ENCODE results near the gene ARVCF.

The ARVCF gene

DNA sequence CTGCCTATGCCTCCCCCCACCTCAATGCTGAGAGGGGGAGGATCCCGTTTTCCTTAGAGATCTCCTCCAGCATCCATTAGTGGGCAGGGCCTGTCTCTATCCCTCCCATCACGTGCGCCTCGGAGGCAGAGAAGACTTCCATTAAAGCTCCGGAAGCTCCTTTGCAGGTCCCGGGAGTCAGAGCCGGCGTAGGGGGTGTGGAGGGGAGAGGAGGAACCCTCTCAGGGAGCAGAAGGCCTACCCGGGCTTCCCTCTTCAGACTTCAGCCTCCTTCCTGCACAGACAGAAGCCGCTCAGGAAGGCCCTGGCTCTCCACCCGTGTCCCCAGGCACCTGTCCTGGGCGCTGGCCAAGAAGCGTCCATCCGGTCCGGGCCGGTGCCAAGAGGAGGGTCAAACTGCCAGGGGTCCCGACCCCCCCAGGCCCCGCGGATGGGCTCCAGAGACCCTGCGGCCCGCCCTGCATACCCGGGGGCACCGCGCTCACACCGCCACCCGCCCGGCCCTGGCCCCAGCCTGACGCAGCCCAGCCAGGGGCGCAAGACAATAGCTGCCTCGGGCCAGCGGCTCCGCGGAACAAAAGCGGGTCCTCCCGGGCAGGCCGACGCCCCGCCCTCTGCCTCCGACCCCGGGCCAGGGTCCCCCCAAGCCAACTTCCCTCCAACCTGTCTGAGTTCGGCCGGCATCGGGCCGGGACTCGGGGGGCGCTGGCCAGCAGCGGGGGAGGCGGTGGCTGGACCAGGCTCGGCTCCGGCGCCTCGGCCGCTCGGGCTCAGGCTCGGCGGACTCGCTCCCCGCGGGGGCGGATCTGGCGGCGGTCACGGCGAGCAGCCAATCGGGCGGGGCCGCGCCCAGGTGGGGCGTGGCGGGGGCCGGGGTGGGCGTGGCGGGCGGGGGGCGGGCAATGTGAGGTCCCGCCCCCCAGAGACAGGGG lies 29.9 kb downstream of the ARVCF start:
- DNase-seq (ENCODE audit: low spot score): no peak

DNA sequence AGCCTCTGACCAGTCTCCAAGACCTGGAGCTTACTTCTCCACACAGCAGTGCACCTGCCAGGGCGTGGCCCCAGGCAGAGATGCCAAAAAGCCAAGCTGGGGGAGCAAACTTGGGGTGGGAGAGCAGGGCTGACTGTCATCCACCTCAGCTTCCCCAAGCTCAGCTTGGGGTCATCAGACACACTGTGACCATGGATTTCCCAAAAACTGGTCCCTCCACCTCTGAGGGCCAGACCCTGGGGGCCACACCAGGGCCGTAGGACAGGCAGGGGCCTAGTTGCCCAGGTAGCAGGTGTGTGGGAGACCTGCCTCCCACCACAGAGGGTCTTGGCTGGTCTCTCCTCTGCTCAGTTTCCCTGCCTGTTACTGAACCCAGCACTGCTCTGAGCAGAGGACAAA lies 30.6 kb downstream of the ARVCF start:
- no peak for DNase-seq (ENCODE audit: low spot score)

DNA sequence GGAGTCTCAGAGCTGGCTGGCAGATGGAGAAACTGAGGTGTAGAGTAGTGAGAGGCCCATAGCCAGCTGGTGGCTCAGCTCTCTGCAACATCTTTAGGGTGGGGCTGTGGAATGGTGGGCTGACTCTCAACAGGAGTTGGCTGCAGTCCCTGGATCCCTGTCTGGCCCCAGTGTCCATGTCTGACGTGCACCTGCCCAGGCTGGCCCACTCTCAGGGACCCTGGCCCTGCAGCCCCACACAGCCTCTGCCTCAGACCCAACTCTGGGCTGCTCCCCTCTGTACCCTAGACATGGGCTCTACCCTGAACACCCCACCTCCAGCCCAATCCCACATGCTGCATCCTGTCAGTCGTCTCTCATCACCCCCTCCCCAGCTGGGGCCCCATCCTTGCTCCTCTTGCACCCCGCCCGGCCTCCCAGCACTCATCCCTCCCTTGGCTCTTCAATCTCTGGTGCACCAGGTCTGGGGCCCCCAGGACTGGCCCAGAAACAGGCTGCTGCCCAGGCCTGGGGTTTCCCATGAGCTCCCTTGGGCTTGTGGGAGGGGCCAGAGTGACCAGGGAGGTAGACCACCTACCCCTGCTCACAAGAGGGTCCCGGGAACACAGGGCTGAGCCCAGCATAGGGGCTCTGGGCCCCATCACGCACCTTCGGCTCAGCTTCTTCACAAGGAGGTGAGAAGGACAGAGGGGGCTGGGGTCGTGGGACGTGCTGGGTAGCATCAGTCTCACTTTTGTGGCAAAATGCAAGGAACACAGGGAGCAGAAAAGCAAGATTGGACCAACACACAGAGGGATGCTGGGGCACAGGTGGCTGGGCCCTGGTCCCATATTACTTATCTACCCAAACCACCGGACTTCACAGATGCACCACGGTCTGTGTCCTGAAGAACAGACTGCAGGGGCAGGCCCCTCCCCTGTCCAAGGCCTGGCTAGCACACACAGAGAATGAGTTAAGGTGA lies 31.5 kb downstream of the ARVCF start:
- DNase-seq (ENCODE audit: low spot score): no peak

DNA sequence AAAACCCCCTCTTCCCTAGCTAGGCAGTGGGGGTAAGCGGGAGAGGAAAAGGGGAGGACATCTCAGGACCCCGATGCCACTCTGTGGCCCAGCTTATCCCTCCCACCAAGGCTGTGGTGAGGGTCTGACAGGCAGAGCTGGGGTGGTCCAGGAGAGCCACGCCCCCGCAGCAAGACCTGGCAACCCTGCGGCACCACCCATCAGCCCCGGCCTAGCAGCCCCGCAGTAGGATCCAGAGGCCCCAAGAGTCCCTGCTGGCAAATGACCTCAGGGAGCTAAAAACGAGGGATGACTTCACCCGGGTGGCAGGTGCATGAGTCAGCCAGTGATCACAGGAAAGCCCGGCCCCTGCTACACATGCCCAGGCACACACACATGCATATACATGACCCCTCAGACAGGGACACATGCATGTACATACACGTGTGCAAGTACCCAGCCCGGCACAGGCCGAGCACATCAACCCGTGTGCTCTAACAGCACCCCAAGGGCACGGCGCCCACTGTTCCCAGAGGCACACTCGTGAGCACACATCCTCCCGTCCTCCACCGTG lies 32.3 kb downstream of the ARVCF start:
- DNase-seq (ENCODE audit: low spot score): no peak

DNA sequence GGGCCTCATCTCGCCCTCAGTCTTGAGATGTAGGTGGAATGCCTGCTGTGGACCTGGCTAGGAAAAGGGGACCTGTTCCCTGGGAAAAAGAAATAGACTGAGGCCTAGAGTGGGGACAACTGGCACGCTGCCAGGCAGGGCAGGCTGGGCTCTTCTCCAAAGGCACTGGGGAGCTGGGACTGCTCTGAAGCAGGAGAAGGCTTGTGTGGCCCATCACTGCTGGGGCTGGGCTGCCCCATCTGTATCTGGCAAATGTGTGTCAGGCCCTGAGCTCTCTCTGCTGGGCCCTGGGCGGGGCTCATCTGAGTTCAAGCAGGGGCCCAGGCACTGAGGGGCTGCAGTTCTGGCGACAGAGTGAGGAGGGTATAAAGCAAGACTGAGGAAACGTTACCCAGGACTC lies 32.9 kb downstream of the ARVCF start:
- no peak for DNase-seq (ENCODE audit: low spot score)

DNA sequence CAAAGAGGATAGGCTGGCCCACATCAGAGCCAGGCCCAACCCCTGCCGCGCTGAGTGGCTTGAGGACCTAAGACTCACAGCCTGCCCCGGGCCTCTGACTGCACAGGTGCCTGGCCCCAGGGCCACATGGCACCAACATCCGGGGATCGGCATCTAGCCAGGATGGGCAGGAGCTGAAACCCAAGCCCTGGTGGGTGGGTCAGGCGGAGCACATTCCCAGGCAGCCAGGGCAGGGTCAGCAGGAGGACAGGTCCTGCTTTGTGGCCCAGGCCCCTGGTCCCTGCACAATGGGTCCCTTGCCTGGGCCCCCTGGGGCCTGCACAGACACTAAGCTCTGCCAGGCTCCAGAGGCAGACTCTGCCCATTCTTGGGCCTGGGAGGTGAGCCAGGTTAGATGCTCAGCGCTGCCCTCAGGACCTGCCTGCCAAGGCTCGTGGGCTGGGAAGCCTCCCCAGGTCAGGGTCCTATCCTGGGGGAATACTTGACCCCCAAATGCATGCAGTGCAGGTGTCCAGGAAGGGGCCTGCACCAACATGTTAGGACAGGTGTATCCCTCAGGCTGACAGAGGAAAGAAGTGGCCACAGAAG lies 33.5 kb downstream of the ARVCF start:
- DNase-seq (ENCODE audit: low spot score): no peak

DNA sequence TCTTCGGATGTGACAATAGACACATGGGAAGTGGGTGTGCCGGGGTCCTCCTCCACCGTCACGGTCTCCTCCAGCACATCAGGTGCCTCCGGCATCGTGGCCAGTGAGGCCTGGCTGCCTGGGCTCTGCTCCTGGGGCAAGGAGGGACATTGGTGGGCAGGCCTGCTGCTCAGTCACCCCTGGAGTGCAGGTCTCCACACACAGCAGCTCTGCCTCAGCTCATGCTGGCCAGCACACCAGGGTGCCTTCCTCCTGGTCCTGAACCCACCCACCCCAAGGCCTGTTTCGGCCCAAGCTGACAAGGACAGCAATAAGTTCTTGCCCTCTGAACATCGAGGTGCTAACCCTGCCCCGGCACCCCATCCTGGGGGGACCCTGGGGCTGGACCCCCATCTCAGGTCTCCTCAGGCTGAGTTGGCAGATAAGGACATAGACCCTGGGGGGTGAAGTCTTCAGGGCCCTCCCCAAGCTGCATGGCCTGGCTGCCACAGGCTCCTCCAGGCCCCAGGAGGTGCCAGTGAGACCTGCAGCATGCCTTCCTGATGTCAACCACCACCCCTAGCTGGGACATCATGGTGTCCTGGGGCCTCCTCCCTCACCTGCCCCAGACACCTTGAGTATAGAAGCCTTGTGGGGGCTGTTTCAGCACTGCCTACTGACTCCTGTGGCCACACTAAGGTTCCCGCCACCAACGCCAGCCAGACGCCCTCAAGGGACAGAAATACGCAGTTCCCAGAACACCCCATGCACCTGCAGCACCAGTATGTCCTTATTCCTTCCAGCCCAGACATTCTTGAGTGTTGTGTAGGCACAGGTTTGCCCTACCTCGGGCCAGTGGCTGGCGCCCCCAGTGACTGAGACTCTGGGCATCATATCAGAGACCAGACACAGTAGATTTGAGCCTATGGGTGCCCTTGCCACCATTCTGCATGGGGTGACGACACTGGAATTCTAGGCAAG lies 34.4 kb downstream of the ARVCF start:
- no peak for DNase-seq (ENCODE audit: low spot score)

DNA sequence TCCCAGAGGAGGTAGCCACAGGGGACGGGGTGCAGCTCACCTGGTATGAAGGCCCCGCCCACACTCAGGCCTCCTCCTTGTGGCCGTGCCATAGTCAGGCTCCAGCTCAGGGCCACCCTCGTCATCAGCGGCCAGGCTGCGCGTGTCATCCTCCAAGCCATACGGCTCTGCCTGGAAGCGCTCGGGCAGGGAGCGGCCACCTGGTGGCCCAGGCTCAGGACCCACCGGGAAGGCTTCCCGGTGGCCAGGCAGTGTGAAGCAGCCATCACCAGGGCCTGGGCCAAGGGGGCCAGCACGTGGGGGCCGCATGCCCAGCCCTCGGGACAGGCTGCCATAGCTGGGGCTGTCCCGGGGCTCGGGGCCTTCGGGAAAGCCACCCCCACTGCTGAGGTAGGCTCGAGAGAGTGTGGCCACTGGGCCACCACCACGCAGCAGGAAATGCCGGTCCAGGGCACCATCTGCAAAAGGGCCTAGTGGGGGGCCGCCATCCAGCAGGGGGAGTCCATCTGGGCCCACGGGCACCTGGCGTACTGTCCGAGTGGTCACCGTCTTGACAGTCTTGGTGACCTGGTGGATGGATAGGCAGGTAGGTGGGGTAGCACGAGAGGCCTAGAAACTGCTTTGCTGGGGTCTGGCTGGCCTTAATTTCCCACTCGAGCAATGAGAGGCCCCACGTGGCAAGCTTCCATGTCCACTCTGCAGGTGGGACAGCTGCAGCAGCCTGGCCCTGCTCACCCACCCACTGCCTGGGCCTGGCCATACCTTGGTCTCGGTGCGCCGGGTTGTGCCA lies 35.3 kb downstream of the ARVCF start:
- DNase-seq (ENCODE audit: low spot score): no peak

DNA sequence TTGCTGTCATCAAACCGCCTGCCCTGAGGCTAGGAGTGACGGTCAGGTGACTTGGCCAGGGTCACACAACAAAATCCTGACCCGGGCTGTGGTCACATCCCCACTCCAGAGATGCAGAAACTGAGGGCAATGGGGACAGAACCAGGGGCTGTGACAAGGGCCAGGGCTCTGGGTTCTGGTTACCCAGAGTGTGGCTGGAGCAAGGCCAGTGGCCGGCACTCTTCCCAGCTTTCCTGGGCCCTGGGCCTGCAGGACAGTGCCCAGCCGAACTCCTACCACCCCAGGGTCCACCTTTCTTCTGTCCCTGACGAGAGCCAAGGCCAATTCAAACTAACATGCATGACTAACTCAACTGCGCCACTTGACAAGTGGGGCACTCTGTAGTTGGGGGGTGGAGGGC lies 35.9 kb downstream of the ARVCF start:
- no peak for DNase-seq (ENCODE audit: low spot score)

DNA sequence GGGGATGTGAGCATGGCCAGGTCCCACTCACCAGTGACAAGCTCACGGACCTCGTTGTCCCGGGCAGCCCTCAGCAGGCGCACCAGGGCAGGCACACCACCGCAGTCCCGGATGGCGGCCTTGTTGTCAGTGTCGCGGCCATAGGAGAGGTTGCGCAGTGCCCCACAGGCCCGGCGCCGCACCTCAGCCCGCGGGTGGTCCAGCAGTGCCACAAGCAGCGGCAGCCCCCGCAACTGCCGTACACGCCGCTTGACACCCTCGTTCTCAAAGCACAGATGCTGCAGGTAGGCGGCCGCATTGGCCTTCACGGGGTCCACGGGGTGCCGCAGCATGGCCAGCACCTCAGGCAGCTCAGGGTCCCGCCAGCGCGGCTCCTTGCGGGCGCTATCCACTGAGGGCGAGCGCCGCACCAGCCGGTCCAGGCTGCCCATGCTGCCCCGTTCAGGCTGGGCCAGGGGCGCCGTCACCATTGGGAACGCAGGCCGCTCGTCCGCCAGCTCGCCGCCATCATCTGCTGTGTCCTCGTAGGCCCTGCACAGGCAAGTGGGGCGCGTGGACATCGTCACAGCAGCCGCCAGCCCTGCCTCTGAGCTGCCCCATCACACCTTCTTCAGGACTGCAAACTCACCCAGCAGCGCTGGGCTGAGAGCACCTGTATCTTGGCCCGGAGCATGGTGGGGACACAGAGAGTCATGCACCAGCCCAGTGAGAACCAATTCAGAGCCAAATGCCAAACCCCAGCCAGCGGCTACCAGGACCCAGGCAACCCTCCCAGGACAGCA lies 36.7 kb downstream of the ARVCF start:
- no peak for DNase-seq (ENCODE audit: low spot score)

DNA sequence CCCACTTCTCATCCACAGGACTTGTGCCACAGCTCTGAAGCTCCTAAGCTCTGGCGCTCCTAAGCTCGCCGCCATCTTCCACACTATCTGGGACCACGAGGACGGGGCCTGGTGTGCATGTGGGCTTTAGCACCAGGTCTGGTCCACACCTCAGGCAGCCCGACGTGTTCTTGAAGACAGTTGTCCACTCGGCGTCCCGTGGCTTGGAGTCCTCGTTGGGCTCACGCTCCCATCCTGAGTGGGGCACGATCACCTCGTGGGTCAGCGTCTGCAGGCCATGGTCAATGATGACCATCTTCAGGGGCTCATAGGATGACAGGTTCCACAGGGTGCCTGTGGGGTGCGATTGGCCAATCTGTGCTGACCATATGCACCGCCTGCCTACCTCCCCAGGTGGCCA lies 37.9 kb downstream of the ARVCF start:
- DNase-seq (ENCODE audit: low spot score): no peak

DNA sequence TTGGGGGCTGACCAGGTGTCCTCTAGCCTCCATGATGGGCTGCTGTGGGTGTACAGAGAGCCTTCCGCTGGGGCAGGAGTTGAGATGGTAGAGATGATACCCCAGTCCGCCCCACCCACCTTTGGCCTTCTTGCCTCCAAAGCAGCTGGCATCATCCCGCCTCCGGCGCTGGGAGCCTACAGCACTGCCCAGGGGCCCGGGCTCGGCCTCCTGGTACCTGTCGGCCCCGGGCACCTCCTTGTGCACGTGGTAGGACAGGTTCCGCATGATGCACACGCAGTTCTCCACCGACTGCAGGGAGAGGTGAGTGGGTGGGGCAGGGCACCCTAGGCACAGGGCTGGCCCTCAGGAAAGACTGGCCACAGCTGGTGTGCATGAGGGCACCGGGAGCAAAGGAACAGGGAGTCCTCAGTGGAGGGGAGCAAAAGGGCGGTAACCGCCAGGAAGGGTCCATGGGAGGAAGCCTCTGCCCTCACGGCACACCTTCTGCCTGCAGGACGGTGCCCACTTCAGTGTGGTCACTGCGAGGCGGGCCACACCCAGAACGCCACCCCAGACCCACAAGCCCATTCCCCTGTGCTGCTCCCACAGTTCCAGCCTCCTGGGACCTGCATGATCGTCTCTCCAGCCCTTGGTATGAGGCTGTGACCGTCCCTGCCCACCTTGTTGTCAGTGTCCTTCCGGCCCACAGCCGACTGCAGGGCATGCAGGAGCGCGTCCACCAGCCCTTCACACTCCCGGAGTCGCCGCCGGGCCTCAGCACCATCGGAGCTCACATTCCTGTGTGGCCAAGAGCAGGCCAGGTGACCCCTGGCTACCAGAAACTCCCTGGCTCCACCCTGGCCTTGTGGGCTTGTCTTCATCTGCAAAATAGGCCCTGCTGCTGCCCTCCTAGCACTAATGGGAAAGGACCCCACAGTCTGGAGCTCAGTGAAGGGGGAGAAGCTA lies 39.1 kb downstream of the ARVCF start:
- DNase-seq (ENCODE audit: low spot score): no peak

DNA sequence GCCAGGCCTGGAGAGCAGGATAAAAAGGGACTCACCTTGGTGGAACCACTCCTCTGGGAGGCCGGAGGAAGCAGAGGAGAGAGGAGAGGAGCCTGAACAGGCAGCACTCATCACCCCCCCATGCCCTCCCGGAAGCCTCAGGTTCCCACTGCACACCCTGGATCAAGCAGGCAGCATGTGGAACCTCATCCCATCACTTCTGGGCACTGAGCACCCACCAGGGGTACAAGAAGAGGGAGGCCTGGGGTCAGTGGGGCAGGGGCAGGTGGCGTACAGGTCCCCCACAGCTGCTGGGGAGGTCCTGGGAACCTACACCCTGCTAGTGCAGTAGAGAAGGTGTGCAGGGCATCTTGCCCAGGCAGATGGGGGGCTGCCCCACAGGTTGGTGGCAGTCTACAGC lies 40.0 kb downstream of the ARVCF start:
- no peak for DNase-seq (ENCODE audit: low spot score)

DNA sequence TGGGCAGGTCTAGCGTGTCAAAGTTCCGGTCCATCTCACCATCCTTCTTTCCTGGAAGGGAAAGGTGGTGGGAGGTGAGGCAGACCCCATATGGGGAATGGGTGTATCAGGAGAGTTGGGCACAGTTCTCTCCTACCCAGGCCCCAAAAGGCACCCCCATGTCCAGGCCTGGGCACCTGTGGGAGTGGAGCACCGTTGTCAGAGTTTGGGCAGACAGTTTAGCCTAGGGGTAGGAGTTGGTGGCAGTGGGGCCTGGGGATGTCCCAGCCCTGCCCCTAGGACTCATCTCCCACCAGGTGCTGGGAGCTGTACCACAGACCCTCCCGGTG lies 41.0 kb downstream of the ARVCF start:
- no peak for DNase-seq (ENCODE audit: low spot score)

DNA sequence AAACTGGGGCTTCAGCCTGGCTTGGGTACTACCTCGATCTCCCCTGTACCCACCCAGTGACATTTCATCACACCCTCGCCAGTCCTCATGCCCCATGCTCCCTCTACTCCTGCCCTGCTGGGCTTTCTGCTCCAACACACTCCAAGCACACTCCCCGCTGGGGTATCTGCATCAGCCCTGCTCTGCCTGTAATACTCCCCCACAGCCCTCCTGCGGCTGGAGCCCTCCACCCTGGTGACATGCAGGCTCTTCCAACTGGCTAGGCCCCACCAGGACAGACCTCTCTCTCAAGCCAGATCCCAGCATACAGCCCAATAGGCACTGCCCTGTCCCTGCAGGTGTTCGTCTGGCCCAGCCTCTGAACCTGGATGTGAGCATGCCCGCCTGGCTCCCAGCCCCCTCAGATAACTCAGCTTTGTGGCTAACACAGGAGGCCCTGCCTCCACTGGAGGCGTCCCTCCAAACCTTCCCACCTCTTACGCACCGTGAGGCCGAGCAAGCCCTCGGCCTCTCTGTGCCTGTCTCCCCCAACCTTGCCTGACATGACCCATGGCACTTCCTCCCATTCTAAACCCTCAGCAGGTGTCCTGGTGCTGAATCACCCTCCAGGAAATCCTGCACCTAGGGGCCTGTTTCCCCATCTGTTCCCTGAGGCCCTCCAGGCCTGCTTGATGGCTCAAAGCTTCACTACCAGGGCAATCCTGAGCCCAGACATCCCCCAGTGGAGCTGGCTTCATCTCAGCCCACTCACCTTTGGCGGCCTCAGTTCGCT lies 41.5 kb downstream of the ARVCF start:
- no peak for DNase-seq (ENCODE audit: low spot score)

DNA sequence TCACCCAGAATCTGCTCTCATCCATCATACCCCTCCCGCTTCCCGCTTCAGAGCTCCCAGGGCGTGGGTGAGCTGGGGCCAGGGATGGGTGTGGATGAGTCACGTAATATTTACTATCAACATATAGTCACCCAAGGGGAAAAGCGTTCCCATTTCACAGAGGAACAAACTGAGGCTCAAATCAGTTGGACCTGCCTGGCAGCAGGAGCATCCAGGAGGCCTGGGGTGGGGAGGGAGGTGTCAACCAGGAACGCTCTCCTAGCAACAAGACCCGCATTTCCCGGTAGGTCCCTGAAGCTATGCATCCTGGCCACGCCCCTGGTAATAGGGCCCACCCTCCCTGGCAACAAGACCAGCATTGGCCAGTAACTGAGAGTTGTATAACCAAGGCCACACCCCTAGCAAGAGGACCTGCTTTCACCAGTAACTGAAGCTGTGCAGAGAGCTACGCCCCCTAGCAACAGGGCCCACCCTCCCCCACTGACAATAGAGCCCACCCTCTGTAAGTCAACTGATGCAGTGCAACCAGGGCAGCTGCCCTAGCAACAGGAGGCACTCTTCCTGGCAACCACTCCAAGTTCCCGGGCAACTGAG lies 42.3 kb downstream of the ARVCF start:
- no peak for DNase-seq (ENCODE audit: low spot score)
